ENCODE measurements around the gene SNAI3.

Gene SNAI3

DNA sequence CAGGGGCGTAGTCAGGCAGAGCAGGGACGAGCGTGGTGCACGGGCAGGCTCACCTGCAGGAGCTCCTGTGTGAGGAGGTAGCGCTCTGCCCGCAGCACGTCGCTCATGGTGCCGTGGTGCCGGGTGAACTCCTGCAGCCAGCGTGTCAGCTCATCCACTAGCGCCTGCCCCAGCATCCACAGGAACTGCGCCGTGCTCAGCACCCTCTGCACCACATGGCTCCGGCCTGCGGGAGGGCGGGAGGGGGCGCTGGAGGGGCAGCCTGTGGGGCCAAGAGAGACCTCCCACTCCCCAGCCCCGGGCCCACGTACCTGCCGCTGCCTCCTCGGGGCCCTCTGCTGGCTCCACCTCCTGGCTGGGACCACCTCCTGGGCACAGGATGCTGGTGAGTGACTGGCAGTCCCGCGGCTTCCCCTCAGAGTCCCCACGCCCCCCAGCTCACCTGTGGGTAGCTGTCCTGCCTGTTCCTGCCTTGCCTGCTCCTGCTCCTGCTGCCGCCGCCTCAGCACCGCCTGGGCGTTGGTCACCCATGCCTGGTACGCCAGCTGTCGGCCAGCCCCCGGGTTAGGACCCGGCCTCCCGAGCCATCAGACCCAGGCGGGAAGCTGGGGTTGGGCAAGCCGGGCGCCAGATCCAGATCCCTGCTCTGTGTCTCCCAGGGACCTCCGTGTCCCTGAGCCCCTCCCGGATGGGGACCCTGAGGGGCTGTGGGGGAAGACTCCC lies 36.6 kb upstream of the SNAI3 start:
- TF ChIP-seq FOXP2 (optimal IDR thresholded peaks at IDR 0.05; ENCODE audit: borderline replicate concordance, extremely low read depth, extremely low read length, insufficient read depth) (no peak), SIN3A (IDR thresholded peaks at IDR 0.05; ENCODE audit: borderline replicate concordance, insufficient read depth, low read length) (no peak), TAF1 (IDR thresholded peaks at IDR 0.05; ENCODE audit: borderline replicate concordance, insufficient read depth, low read length) (no peak), POLR2AphosphoS5 (IDR thresholded peaks at IDR 0.05; ENCODE audit: low read depth, low read length) (no peak)
- TF ChIP-seq, protein P1, sequence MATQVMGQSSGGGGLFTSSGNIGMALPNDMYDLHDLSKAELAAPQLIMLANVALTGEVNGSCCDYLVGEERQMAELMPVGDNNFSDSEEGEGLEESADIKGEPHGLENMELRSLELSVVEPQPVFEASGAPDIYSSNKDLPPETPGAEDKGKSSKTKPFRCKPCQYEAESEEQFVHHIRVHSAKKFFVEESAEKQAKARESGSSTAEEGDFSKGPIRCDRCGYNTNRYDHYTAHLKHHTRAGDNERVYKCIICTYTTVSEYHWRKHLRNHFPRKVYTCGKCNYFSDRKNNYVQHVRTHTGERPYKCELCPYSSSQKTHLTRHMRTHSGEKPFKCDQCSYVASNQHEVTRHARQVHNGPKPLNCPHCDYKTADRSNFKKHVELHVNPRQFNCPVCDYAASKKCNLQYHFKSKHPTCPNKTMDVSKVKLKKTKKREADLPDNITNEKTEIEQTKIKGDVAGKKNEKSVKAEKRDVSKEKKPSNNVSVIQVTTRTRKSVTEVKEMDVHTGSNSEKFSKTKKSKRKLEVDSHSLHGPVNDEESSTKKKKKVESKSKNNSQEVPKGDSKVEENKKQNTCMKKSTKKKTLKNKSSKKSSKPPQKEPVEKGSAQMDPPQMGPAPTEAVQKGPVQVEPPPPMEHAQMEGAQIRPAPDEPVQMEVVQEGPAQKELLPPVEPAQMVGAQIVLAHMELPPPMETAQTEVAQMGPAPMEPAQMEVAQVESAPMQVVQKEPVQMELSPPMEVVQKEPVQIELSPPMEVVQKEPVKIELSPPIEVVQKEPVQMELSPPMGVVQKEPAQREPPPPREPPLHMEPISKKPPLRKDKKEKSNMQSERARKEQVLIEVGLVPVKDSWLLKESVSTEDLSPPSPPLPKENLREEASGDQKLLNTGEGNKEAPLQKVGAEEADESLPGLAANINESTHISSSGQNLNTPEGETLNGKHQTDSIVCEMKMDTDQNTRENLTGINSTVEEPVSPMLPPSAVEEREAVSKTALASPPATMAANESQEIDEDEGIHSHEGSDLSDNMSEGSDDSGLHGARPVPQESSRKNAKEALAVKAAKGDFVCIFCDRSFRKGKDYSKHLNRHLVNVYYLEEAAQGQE (IDR thresholded peaks at IDR 0.05; ENCODE audit: insufficient read depth in 1 of 2, low read depth in 2 of 2, low read length in 2 of 2): no peak

DNA sequence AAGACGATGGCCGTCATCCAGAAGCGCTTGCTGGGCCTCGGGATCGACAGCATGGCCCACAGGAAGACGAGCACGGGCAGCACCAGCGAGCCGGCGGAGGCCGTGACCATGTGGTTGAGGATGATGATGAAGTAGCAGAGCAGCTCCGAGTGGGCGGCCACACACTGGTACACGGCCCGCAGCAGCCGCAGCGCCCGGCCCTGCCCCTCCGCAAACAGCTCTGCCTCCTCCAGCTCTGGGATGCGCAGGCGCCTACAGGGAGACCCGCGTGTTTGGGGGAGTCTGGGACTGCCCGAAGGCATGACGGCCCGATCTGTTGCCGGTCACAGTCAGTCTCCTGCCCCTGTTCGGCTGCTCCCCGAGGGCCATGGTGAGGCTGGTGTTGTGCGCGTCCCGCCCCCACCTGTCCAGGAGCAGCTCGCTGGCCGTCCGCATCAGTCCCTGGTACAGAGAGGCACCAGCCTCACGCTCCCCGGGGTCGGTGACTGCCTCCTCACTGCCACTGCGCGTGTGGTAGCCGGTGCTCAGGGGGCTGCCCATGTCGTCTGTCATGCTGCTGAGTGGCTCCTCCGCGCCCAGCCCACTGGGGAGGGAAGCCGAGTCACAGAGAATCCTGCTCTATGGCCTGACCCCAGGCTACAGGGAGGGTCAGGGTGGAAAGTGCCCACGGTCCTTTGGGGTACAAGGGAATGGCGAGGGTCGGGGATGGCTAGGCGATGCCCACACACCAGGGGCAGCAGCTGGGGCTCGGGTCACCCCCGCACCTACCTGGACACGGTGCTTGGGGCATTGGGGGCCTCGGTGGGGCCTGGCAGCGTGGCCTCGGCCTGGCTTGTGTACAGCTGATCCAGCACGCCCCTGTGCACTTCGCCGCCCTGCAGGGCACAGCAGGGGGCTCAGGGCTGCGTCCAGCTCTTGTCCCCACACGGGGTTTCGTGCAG lies 35.8 kb upstream of the SNAI3 start:
- TF ChIP-seq, protein P1 (IDR thresholded peaks at IDR 0.05; ENCODE audit: insufficient read depth in 1 of 2, low read depth in 2 of 2, low read length in 2 of 2): no peak
- TF ChIP-seq FOXP2 (optimal IDR thresholded peaks at IDR 0.05; ENCODE audit: borderline replicate concordance, extremely low read depth, extremely low read length, insufficient read depth): no peak
- TF ChIP-seq SIN3A (IDR thresholded peaks at IDR 0.05; ENCODE audit: borderline replicate concordance, insufficient read depth, low read length): no peak
- TF ChIP-seq POLR2AphosphoS5 (IDR thresholded peaks at IDR 0.05; ENCODE audit: low read depth, low read length): no peak
- no peak for TF ChIP-seq TAF1 (IDR thresholded peaks at IDR 0.05; ENCODE audit: borderline replicate concordance, insufficient read depth, low read length)

DNA sequence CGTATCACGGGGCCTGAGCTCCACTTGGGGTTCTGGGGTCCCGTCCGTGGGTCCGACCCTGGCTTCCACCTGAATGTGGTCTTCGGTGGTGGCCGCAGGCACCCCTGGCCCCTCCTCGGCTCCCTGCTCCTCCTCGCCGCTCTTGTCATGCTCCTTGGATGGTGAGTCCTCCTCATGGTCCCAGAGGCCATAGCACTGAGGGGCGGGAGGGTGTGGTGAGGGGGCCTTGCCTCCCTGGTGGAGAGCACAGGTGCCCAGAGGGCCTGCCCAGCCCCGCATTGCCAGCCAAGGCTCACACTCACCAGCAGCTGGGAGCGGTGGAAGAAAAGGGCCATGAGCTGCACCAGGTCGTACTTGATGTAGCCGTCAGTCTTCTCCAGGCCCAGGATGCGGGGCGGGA lies 34.9 kb upstream of the SNAI3 start:
- no peak for TF ChIP-seq SIN3A (IDR thresholded peaks at IDR 0.05; ENCODE audit: borderline replicate concordance, insufficient read depth, low read length)
- TF ChIP-seq FOXP2 (optimal IDR thresholded peaks at IDR 0.05; ENCODE audit: borderline replicate concordance, extremely low read depth, extremely low read length, insufficient read depth): no peak
- no peak for TF ChIP-seq TAF1 (IDR thresholded peaks at IDR 0.05; ENCODE audit: borderline replicate concordance, insufficient read depth, low read length)
- TF ChIP-seq POLR2AphosphoS5 (IDR thresholded peaks at IDR 0.05; ENCODE audit: low read depth, low read length): no peak
- TF ChIP-seq, protein P1 (IDR thresholded peaks at IDR 0.05; ENCODE audit: insufficient read depth in 1 of 2, low read depth in 2 of 2, low read length in 2 of 2): no peak

DNA sequence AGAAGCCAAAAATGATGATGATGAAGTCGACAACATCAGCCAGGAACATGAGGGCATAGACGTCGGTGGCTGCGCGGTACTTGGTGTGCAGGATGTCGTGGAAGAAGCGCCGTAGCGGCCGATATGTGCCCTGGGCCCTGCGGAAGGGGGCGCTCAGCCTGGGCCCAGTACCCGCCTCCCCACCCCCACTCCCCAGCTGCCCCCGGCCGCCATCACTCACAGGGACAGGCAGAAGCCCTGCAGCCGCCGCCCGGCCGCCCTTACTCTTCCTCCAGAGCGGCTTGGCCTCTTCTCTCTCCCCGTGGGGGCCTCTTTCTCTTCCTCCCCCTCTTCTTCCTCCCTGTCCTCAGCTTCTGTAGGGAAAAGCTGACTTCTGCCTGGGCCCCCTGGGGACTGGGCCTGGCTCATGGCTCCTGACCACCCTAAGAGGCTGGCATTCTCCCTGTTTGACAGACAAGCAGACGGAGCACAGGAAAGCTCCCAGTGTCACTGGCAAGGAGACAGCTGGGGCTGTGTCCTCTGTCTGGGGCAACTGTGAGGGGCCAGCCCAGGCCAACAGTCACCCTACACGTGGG lies 34.2 kb upstream of the SNAI3 start:
- no peak for TF ChIP-seq SIN3A (IDR thresholded peaks at IDR 0.05; ENCODE audit: borderline replicate concordance, insufficient read depth, low read length)
- TF ChIP-seq FOXP2 (optimal IDR thresholded peaks at IDR 0.05; ENCODE audit: borderline replicate concordance, extremely low read depth, extremely low read length, insufficient read depth): no peak
- TF ChIP-seq, protein P1 (IDR thresholded peaks at IDR 0.05; ENCODE audit: insufficient read depth in 1 of 2, low read depth in 2 of 2, low read length in 2 of 2): no peak
- no peak for TF ChIP-seq TAF1 (IDR thresholded peaks at IDR 0.05; ENCODE audit: borderline replicate concordance, insufficient read depth, low read length)
- no peak for TF ChIP-seq POLR2AphosphoS5 (IDR thresholded peaks at IDR 0.05; ENCODE audit: low read depth, low read length)

All from PFSK-1 (cell line).